ENCODE data around the gene FNDC3B.

Gene FNDC3B

DNA sequence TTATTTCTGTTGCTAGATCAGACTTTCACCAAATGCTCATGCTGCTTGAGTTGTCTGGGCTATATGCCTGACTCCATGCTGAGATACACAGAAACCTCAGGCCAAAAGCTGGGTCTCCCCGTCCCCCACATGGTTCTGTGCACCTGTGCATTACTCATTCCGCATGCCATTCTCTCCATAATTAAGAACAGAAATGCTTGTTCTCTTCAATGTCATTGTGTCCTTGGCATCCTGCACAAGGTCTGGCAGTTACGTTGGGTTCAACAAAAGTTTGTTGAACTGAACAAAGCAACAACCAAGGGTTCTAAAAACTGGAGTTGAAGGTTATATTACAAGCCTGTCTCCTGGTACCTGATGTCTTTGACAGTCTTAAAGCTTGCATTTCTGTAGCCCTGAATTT is 177.5 kb downstream of the FNDC3B start:
- peak; percentile 46 for DNase-seq (ENCODE audit: low spot score)

DNA sequence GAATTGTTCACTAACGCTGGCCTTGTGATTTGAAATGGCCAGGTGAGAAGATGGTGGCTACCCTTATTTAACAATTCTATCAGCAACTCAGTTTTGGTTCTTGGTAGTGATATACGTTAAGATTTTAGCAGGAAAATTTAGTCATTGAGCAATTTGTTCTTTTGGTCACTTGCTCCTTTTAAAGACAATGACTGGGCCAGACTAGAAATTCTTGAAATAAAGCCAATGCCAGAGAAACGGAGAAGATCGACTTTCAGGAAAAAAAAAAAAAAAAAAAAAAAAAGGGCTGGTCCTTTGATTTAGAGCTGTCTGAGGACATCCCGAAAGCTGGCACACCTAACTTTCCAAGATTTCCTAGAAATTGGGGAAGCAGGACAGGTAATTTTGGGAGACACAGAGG is 178.5 kb downstream of the FNDC3B start:
- DNase-seq (ENCODE audit: low spot score), result no peak

DNA sequence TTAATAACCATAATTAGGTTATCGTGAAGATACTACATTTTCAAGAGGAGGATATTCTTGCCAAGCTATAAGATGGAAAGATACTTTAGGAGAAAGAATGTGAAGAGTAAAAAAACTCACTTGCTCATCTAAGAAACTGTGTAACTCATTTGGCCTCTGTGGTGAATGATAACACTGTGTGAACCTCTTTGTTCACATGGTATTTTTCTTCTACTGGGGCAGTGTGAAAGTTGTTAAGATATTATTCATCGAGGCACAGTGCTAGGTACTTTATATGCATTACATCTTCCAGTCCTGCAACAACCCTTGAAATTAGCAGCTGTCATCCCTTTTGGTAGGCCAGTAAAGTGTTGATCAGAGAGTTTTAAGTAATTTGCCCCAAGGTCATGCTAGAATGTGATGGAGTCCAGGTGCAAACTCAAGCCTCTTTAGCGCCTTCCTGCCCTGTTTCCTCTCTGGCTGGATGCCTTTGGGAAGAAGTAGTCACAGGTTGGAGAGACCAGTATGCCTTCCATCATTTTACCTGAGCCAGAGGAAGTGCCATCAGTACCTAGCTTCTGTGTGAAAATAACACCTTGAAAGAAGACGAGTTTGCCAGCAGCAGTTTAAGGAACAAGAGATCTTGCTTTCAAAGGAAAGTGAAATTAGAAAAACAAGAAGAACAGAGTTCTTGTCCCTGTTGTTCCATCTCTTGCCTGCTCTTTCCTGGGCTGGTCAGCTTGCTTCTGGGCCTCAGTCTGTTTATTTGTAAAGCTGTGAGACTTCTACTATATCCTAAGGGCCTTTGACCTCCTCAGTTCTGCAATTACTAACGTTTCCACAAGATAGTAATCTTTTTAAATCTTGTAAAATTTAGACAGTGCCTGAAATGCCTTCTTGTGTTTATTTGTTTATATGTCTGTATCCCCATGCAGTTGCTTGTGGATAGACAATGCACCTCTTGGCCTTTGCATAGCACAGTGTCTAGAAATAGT is 179.3 kb downstream of the FNDC3B start:
- no peak for DNase-seq (ENCODE audit: low spot score)

DNA sequence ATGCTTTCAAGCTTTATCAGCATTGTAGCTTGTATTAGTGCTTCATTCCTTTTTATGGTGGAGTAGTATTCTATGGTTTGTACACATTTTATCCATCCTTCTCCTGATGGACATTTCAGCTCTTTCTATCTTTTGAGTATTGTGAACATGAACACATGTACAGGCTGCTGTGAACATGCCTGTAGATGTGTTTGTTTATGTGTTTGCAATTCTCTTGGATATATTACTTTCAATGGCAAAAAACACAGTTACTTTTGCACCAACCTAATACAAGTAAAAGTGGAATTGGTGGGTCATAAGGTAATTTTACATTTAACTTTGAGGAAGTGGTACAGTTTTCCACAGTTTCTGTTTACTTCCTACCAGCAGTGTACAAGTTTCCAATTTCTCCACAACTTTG is 180.4 kb downstream of the FNDC3B start:
- no peak for DNase-seq (ENCODE audit: low spot score)

DNA sequence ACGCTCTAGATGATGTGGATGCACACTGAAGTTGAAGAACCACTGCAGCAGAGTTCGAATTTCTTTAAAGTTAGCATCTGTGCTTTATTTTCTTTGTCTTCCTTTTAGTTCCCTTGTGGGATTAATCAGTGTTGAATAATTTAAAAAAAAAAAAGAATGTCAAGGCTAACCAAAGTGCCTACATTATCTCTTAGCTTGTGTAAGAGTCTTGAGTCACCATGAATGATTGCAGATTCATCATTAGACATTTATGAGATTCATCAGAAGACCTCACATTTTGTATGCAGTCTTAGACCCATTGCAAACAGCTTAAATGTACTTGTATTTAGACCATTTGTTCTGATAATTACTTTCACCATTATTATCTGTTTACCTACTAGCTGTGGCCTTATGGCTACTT is 182.2 kb downstream of the FNDC3B start:
- DNase-seq (ENCODE audit: low spot score), result no peak

DNA sequence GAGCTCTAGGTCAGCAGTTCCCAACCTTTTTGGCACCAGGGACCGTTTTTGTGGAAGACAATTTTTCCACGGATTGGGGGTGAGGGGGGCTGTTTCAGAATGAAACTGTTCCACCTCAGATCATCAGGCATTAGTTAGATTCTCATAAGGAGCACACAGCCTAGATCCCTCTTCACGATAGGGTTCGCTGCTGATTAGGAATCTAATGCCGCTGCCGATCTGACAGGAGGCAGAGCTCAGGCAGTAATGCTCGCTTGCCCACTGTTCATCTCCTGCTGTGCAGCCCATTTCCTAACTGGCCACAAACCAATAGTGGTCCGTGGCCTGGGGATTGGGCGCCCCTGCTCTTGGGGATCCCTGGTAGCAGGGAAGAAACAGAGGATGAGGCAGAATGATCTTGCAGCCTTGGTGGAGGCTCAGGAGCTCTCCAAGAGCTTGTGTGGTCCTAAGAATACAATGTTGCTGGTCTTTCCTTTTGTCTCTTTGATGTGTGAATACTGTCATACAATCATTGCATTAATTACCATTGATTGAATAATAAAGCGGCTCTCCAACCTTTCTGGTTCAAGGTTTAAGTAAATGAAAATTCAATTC is 183.2 kb downstream of the FNDC3B start:
- no peak for DNase-seq (ENCODE audit: low spot score)

DNA sequence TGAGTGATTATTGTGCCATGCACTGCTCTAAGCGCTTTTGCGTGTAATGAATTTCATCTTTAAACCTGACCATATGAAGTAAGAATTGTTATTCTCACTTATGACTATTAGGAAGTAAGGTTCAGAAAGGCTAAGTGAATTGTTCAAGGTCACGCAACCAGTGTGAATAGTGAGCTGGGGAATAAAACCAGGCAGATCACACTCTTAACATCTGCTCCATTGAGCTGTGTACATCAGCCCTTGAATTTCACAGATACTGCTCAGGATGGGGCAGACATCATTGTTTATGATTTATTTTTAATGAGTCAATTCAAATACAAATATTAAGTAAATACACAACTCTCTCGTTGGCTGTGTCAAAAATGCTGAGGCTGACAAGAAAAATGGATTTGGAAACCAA is 184.5 kb downstream of the FNDC3B start:
- no peak for DNase-seq (ENCODE audit: low spot score)

DNA sequence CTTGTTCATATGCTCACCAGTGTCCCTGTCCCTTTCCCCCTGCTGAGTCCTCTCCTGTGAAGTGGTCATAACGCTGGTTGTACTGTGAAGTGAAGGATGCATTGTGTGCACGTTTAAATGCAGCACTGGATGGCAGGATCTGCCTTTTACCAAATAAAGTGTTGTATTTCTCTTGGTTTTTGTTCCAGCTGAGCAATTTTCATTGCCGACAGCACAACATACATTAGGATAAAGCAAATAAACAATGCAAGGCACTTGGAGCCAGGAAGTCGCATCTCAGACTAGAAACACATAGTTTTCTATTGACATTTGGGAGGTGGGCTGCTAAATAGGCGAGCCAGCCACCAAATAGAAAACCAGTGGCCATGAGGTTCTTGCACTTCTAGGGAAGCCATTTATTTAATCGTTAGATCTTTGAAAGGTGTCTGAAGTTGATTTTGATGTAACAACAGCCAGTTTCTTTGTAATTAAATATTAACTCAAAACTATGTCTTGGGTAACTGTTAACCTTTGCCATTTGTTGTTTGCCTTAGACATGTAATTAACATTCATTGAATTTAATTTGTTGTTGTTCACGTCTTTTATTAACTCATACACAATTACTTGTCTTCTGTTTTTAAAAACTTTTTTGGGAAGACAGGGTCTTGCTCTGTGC is 185.3 kb downstream of the FNDC3B start:
- DNase-seq (ENCODE audit: low spot score), result no peak

DNA sequence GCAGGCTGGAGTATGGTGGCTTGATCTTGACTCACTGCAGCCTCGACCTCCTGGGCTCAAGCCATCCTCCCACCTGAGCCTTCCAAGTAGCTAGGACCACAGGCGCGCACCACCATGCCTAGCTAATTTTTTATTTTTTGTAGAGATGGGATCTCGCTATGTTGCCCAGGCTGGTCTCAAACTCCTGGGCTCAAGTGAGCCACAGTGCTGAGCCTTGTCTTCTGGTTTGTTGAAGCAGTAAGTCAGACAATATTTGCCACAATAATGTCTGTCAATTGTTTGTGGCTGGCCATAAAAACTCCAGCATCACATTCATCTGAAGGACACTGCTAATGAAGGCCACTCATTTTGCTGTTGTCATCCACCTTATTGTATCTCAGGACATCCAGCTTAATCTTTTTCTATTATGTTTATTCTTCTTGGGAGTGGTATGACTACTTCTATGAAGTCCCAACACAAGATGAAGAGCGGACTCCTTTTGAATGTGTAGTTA is 185.9 kb downstream of the FNDC3B start:
- no peak for DNase-seq (ENCODE audit: low spot score)

DNA sequence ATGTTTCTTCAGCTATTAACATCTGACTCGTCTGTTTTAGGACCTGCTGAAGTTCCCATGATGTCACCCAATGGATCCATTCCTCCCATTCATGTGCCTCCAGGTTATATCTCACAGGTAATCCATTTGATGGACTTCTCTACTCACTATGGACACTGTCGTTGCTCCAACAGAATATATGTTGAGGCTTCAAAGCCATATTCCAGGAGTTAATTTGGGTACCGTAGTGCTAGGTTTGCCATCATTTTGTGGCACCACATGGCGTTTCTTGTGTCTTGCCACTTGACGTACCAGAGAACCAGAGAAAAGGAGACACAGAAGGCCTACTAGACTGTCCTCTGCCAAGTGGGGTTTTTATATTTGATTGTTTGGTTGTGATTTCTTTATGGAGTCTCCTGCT is 187.5 kb downstream of the FNDC3B start:
- DNase-seq (ENCODE audit: low spot score), result no peak

DNA sequence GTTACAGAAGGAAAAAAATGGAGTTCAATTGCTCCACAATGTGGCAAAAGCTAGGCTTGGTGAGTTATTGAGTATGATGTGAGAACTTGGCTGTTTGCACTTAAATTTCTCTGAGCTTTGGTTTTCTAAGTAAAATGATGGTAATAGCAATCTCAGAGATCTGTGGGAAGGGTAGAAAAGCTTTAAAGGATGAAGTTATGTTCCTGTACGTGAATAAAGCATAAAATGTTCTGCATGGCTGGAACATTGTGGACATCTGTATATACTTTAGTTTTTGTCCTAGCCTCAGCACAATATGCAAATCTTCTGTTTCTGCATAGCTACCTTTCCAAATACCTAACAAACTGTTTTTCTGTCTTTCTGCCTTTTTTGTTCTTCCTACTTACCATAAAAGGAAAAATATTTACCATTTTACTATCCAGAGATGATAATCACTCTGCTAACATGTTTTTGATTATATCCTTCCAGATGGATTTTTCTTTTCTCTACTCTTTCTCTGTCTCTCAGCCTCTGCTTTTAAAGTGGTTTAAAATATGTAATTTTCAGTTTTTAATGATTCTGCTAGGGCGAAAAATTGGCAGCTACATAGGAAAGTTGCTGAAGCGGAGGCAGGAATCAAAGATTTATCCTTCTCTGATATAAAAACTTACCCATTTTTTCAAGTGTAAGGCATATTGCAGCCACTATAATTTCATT is 188.1 kb downstream of the FNDC3B start:
- no peak for DNase-seq (ENCODE audit: low spot score)

DNA sequence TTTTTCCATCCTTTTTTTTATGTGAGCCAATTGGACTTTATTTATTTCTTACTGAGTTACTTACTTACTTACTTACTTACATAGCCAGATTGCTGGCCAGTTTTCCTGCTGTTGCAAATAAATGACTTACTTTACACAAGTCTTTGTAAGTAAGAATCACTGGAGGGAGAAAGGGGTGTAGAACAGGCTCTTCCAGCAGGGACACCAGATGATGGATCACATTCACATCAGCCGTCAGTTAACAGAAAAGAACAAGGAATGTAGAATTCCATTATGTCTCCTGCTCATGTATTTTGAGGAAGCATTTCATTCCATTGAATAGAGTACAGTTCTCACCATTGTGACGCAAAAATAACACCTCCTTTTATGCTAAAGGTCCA is 188.6 kb downstream of the FNDC3B start:
- no peak for DNase-seq (ENCODE audit: low spot score)

DNA sequence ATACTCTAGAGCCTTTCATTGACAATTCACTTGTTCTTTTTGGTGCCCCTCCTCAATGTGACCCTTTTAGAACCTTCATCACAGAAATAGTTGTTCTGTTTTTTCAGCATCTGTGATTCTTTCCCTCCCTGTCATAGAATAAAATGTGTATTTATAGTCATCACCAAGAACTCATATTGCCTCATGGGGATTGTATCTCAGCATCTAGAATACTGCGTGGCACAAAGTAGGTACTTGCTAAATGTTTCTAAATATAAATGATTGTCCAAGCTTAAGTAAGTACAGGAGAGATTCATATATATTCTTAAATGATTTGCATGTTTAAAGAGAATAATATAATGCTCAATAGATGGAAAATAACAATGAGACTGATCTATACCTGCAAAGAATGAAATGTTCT is 190.1 kb downstream of the FNDC3B start:
- DNase-seq (ENCODE audit: low spot score), result no peak

DNA sequence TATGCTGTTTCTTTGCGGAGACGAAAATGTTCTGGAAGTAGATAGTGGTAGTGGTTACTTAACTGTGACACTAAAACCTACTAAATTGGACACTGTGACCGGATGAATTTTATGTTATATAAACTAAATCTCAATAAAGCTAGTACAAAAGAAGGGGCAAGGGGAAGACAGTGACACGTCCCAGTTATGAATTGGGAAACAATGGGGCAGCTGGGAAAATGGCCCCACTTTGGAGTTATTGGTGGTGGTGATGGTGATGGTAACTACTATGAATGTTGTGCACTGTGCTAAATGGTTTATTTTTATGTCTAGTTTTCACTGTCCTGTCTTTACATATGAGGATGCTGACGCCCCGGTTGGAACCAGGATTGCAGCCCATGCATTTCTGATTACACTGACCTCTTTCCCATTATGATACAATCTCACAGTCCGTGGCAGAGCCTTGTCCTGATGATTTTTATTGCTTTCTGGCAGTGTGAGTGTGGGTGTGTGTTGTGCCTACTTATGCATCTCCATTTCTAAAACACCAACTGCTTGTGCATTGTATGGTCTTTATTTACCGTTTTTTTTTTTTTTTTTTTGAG is 192.0 kb downstream of the FNDC3B start:
- no peak for DNase-seq (ENCODE audit: low spot score)

DNA sequence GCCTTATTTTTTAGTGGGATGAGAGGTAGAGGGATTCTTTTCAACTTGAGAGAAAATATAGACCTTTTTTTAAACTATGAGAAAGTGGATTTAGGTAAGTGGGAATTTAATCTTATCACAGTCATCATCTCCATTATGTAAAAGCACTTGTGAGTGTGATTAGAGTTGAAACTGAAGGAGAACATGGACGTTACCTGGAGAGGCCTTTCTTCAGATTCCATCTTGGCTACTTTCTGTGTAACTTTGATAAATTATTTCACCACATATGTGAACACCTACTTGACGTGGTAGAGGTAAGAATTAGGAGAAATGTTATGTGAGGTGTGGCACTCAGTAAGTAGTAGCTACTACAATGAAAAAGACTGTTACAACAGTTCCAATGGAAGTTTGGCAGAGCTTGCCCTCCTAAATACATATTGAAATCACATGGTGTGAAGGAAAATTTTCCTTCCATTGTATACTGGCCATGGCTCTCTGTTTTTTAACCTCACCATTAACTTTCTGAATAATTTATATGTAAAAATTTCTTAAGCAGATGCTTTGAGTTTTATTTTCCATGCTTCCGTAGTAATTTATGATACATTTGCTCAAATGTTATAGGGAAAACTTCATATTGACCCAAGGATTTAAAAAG is 193.3 kb downstream of the FNDC3B start:
- no peak for DNase-seq (ENCODE audit: low spot score)

DNA sequence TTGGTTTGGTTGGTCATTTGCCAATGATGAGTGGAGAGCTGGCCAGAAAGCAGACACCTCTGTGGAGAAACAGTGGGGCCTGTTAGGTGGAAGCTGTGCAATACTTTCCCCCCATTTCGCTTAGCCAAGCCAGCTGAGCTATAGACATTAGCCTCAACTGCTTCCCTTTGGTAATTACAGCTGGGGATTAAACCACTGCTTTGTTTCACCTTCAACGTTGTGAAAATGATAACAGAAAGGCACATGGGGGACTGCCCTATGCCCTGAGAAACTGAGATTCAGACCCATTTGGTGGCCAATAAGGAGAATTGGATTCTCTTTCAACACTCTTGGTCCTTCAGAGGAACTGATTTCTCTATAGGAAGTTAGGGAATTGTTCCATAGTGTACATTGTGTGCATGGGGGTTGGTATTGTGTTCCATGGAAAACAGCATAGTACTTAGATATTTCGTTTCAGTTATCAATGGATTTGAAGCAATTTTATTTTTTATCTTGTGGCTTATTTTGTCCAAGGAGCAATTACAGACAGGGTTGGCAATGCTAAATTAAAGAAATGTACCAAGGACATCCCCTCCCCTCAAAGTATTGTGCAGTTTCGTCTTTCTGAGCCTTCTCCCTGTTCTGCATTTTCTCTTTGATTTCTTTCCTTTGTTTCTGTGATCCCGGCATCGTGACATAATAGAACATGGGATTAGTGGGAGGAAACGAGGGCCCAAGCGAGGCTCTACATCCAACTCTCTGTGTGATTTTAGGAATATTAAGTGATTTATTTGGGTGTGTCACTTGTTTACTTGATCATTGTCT is 194.3 kb downstream of the FNDC3B start:
- DNase-seq (ENCODE audit: low spot score), result no peak

DNA sequence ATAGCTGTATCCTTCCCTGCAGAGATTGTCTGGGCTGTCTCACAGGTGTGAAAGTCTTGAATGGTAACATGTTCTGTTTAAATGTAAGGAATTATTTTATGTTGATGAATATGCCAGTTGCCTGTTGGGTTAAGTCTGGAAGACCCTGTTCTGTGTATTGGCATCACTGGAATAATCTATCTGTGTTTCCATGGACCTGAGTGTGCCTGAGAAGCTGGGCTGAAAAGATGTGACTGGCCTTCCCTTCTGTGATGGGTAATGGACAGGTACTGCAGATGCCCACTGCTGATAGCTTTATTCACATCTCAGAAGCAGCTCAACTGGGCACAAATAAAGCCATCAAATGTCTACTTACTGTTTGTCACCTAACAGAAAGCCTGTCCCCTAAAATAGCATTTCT is 196.3 kb downstream of the FNDC3B start:
- no peak for DNase-seq (ENCODE audit: low spot score)

DNA sequence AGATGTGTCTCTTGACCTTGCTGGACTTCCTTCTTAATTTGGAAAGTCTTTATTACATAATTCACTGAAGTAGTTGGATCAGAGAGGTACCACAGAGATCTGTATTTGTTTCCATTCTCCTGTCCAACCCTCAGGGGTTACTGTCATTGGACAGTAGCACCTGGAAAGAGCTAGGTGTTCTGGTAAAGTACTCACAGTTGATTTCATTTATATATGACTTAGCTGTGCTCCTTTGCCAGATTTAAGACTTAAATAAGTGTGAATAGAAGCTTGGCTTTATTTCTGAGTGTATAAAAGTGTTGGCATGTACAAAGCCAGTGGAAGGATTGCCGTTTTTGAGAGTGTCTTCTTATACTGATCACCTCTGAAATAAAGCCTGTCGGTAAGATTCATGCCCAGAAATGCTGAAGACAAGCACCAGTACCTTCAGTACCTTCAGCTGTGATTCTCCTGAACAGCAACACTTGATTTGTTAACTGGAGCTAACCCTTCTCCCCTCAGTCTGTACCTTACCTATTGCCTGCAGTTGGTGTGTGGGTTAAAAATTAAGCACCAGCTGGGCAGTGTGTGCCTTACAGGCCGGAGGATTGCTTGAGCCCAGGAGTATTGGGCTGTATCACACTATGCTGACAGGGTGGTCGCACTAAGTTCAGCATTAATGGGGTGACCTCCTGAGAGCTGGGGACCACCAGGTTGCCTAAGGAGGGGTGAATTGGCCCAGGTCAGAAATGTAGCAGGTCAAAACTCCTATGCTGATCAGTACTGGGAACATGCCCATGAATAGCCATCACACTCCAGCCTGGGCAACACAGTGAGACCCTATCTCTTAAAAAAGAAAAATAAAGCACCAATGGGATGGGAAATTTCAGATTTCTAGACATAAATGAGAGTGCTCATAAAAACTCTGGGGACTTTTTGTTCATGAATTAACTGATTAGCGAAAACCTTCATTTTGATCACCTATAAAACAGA is 197.7 kb downstream of the FNDC3B start:
- DNase-seq (ENCODE audit: low spot score), result no peak

DNA sequence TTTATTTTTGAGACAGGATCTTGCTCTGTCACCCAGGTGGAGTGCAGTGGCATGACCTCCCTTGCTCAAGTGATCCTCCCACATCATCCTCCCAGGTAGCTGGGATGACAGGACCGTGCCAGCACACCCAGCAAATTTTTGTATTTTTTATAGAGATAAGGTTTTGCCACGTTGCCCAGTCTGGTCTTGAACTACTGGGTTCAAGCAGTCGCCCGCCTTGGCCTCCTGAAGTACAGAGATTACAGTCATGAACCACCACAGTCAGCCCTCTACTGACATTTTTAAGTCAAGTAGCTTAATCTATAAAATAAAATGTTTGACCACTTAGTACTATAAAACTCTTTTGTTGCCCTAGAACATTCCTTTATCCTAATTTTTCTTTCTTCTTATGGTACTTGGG is 198.8 kb downstream of the FNDC3B start:
- DNase-seq (ENCODE audit: low spot score), result no peak

All from cerebellar cortex (tissue), 1 donor.